ENCODE measurements around the gene KRTAP3-3. TPM values are rescaled to one million over a fixed set of nuclear protein-coding genes. Genes with fewer than 3 reads are reported as not detected.

Gene KRTAP3-3
- total and polyA plus RNA-seq, 2 experiments from 2014 or later, result not detected

DNA sequence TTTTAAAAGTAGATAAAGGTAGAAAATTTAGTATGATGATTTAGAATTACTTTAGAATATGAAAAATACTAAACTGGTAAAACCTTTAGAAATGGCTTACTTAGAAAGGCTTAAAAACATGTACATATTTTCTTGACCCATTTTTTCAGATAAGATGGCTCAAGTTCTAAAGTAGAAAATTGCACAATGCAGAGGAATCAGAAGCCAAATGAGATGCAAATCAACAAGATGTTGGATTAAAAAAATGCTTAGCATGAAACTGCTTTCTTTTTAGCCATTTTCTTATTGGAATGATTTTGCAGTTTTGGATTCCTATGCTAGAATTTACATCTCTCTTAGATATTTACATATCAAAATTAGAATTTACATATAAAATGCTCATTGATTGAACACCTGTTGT, 16.5 kb upstream of the KRTAP3-3 start:
- no peak overlapping the region for H3K4me3 ChIP-seq
- peaks cover 1% of the 10 kb centered on the region for H3K27me3 Mint-ChIP-seq (ENCODE audit: insufficient read depth, low read depth, poor library complexity)
- H2AFZ ChIP-seq, result no peak overlapping the region
- H3F3A ChIP-seq (replicated peaks; ENCODE audit: low read depth), result no peaks in the 10 kb centered on the region
- no peaks in the 10 kb centered on the region for H3K79me2 ChIP-seq (replicated peaks; ENCODE audit: insufficient read depth)
- no peak overlapping the region for H3K4me2 ChIP-seq
- H3K9me2 ChIP-seq (ENCODE audit: insufficient read depth), result no peaks in the 10 kb centered on the region; the same call in 1 of the 2 replicates
- TF ChIP-seq REST (IDR thresholded peaks at IDR 0.05; ENCODE audit: unreplicated experiment) (no peak), STAT1 (IDR thresholded peaks at IDR 0.05; ENCODE audit: unreplicated experiment) (no peak), EZH2 (IDR thresholded peaks at IDR 0.05; ENCODE audit: low read depth, unreplicated experiment) (no peak), ZNF462 (CRISPR knock-in tag; IDR thresholded peaks at IDR 0.05) (no peak)
- H3K4me1 ChIP-seq (ENCODE audit: insufficient read depth), result peaks cover 14% of the 10 kb centered on the region
- H3K4me3 Mint-ChIP-seq, result no peak overlapping the region
- no peak overlapping the region for H3K27ac Mint-ChIP-seq
- no peaks in the 10 kb centered on the region for H3K27me3 ChIP-seq (ENCODE audit: insufficient read depth)
- DNase-seq (ENCODE audit: low spot score) (no peak), ATAC-seq (no peak)
- H3K36me3 ChIP-seq (ENCODE audit: insufficient read depth), result no peaks in the 10 kb centered on the region
- no peaks in the 10 kb centered on the region for H3K9me3 Mint-ChIP-seq
- H3K36me3 Mint-ChIP-seq (ENCODE audit: low read depth), result no peaks in the 10 kb centered on the region
- no peaks in the 10 kb centered on the region for H4K20me1 ChIP-seq (replicated peaks; ENCODE audit: insufficient read depth)
- peaks cover 10% of the 10 kb centered on the region; the same call in 2 of the 3 replicates for H3K4me1 Mint-ChIP-seq
- no peak overlapping the region for H3K27ac ChIP-seq (ENCODE audit: low read depth)
